HG03095 (cell line): Measurements from ENCODE around the gene HTRA1.

Experiments
- ATAC-seq: cut with Tn5 transposase; IDR thresholded peaks from one replicate; pipeline ENCODE4 v1.9.1; 2021; ENCODE audit warnings: moderate library complexity; ENCODE audit not compliant: unreplicated experiment

Gene HTRA1

DNA sequence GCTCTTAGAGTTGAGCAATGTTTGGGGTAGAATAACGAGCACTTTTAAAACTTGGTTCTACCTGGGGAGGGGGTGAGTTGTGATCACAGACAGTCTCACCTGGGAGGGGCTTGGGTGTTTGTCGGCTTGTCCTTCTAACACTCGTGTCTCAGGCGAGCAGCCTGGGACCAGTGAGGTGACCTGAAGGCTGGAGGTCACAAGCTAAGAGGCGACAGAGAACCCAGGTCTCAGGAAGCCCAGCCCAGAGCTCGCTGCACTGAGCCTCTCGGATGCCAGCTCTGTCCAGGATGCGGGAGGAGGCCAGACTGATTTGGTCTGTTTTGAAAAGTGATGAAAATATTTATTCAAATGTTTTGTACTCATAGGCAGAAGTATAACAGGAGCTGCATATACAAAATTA is 11.8 kb downstream of the HTRA1 start:
- no peak for ATAC-seq

DNA sequence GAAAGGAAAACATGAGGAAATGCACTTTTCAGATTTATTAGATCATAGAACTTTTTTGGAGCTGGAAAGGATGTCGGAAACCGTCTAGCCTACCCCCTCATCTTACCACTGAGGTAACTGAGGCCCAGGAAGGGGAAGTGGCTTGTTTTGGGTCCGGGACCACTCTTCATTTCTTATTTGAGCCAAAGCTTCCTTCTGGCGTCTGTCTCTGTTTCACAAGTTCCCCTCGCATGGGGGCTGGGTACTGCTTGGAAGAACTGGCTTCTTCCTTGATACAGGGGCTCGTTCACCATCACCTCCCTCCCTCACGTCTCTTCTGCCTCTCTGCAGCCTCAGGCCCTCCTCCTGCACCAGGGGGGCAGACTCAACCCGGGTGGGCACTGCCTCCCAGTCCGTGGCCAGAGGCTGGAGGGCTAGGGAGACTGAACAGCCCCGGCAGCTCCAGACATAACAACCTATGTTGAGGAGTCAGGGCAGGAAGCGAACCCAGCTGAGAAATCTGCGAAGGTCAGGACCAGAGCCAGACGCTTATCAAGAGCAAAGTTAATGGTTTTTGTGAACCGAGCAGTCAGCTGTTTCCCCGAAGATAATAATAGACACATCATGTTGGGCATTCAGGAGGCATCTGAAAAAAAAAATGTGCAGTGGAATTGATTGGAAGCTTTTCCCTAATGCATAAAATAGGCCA is 12.9 kb downstream of the HTRA1 start:
- ATAC-seq, result no peak

DNA sequence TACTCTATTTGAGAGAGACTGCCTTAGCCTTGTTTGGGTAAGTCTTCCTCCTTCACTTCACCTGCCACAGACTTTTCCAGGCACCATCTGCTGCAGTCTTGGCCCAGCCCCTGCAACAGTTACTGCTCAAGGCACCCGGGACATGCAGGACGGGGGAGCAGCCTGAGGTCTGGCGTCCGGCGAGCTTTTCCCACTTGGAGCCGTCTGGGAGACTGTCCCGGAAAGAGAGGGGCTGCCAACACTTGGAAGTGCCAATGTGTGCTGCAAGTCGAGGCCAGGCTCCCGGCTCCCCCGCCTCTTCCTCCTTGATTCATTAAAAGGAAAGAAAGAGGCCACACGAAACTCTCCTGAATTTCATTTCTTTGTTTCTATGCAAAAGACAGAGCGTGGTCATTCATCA is 13.7 kb downstream of the HTRA1 start:
- no peak for ATAC-seq

DNA sequence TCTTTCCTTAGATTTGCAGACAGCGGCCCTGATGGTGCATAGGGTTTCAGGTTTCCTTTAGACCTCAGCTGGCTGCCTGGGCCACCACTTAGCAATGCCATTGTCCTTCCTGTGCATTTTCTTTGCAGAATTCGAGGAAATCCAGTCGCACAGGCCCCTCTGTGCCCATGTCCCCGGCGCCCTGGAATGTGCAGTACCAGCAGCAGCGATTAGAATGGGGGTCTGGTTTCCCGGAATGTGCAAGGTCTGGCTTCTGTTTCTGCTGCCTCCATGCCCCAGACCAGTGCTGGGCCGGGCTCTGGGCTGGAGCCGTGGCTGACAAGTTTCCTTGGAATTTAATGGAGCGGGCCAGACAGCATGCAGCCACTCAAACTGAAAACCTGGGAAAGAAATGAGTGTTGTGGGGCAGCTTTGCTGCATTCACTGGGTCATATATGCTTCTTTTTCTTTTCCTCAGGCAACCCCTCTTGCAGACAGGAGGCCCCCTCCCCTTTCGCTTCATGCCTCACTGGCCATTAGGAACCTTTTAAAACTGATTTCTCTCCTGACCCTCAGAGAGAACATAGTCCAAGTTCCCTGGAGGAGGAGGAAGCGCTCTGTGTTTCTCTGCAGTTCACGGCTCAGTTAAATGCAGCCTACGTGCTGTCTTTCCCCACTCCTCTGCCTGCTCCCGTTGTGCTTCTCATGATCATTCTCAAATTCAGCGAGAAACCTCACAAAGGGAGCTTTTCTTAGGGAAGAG is 14.4 kb downstream of the HTRA1 start:
- no peak for ATAC-seq

DNA sequence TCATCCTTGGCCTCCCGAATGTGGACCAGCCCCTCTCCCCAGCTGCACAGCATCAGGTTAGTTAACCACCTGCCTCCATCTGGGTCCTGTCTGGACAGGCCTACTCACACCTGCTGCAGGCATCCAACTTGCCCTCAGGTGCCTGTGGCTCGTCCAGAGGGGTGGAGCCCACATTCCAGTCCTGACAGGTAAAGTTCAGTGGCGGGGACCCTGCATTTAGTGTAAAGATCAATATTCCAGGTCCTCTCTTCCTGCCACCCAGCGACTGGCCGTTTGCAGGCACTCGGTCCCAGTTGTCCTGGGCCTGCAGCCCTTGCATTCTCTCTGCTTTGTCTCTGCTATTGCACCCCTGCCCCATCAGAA is 15.0 kb downstream of the HTRA1 start:
- ATAC-seq, result no peak

DNA sequence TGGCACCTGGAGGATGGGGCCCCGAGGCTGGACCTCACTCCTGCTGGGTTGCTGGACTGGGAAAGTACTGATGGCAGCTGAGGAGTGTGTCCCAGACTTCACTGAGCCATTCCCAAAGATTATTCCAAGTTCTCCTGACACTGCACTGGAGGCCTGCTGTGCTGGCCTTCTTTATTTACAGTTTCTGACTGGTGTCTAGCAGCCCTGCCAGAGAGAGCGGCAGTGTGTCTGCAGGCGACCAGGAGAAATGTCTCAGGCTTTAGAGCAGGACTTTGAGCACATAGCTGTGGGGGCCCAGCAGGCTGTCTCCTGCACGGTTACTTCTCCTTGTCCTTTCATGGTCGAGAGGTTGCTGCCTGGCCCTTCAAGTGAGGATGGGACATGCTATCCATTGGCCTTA is 16.1 kb downstream of the HTRA1 start:
- no peak for ATAC-seq

DNA sequence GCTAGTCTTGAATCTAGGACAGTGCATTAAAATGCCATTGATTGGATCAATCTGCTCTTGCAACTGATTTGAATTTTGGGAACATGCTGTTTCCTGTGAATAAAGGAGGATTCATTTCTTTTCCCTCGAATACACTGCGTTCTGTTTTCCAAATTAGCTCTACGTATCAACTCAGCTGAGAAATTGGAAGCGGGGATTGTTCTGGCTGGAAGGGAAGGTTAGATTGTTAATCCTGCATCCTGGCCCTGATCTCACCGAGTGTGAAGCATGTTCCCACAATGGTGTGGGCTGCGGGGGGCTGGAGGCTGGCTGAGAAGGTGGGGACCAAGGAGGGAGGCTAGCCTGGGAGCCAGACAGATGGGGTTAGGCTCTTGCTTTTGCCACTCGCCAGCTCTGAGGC is 17.6 kb downstream of the HTRA1 start:
- no peak for ATAC-seq

DNA sequence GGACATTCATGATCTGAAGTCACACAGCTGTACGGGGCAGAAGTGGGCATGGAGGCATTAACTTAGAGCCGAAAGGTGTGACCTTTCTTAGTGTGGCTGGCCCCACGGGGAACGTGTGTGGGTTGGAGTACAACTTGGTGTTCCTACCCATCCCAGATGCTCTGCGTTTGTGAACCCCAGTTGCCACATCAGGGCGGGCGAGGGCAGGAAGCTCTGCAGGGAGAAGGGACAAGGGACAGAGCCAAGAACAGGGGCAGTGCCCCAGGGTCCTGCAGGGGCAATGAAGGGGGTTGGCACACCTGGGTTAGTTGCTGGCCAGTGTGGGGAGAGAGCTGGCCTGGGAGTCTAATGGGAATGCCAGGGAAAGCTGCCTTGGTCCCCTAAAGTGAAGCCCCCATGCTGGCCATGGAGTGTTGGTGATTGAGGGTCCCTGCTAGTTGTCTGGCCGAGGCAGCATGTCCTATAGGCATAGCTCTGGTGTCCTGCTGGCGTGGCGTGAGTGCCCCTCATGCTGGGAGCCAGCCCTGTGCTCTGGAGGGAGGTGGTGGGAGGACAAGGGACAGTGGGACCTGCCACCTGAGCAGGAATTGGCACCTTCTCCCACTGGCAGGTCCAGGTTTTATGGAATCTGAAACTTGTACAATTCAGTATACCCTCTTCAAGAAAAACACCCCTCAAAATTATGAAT is 18.9 kb downstream of the HTRA1 start:
- ATAC-seq, result no peak

DNA sequence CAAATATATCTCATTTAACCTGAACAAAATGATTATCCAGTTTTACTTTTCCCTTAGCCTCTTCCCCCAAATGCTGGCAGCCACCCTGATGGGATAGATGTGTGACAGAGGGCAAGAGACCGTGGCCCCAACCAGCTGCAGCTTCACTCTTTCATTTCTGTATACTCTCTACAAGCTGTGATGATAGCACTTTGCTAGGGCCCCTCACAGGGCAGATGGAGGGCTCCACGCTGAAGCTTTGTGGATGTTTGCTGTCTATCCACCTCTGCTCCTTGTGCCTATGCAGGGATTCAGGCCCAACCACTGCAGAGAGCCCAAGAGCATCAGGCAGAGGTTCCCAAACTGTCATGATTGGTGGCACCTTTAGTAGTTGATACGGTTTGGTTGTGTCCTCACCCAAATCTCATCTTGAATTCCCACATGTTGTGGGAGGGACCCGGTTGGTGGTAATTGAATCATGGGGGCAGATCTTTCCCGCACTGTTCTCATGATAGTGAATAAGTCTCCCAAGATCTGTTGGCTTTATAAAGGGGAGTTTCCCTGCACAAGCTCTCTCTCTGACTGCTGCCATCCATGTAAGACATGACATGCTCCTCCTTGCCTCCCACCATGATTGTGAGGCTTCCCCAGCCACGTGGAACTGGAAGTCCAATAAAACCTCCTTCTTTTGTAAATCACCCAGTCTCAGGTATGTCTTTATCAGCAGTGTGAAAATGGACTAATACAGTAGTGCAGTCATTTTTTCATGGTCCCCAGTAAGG is 20.1 kb downstream of the HTRA1 start:
- ATAC-seq, result no peak

DNA sequence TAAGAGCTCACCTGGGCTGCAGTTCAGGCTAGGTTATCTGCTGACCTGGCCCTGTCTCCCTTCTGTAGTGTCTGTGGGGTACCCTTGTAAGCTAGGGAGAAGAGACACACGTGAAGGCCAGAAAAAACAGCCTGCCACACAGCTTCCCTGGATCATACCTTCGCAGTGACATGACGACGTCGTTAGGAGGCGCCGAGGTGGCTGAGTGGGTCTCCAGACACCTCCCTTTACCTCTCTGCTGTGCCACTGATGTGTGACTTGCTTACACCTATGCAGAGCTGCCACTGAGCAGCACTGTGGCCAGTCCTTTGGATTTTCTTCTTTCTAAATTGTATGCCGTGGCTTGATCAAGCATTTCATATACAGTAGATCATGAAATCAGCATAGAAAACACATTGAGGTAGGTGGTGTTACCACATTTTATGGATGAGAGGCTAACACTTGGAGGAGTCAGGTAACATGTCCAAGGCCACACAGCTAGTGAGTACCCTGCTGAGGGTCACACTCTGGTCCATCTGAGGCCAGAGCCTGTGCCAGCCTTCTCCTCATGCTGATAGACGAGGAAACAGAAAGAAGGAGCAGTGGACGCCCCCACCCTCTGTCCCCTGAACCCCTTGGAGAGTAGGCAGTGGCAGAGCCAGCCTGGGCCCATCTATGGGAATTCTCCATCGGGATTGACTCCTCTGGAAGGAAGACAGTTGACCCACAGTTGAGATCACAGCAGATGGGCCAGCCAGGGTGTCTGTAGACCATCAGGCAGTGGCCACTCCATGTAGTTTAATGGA is 23.1 kb downstream of the HTRA1 start:
- no peak for ATAC-seq

DNA sequence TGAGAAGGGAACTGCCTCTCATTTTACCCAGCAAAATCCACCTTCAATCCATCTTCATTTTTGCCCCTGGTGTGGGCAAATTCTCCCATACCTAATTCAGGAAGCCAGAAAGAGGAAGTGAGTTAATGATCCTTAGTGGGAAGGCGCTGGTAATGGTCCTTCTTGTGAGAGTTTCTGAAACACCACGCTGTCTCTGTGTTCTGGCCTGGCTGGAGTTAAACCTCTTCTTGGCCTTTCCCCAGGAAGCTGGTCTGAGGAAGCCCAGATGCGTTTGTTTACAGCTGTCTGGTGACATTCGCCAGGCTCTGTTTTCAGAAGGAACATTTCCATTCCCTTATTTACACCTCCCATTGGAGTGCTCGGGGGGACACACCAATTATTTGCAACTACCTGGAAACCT is 24.3 kb downstream of the HTRA1 start:
- ATAC-seq, result no peak

DNA sequence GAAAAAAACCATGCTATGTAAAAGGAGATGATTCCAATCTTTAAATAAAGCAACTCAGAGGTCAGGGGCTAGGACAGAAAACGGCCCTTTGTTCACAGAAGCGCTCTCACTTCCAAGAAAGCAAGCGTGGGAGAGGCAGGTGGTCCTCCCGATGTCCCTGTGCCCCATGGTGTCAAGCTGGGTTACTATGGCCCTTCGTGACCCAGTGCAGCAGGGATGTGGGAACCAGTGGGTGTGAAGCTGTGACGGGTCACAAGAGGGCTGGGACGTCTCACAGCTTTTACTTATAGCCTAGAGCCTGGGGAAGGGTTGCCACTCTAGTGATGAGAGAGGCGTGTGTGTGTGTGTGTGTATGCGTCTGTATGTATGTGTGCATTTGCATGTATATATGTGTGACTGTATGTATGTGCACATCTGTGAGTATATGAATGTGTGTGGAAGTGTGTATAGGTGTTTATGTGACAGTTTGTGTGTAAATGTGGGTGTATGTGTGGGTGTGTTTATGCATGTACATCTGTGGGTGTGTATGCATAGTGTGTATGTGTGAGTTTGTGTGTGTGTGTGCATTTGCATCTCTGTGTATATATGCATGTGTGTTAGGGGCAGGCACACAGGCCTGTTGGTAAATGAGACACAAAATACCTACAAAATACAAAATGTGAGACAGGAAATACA is 25.2 kb downstream of the HTRA1 start:
- ATAC-seq, result no peak

DNA sequence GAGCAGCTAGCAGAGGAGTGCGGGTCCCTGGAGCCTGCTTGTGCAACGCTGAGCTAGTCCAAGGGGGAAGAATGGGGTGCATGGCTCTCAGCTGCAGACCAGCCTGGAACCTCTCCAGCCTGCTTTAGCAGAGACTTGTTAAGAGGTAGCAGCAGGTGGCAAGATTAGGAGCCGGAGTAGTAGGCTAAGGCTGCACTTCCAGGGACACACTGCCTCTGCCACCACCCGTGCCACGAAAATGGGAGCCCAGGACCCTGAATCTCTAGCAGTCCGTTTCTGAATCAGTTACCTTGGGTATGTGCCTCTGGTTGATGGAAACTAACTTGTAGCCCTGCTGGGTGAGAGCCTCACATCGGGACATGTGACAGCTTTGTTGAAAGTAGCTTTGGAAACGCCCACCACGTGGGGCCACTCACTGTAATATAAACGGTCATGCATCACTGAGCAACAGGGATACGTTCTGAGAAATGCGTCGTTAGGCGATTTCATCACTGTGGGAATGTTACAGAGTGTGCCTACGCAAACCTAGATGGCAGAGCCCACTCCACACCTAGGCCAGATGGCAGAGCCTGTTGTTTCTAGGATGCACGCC is 25.9 kb downstream of the HTRA1 start:
- ATAC-seq, result no peak

DNA sequence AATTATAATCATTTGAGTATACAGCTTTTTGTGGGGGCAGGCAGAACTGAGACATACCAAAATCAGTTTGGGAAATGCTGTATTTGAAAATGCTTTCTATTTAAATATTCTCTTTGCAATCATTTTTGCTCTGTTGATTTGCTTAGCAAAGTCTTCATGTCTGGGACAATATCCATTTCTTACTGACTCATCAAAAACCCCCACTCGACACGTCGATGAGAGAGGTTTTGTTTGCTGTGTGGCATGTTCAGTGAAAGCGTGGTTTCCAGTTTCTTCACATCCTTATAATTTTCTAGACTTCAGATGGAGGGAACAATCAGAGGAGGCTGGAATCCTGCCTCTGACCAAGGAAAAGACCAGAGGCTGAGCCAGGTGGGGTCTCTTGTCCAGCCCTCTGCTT is 28.9 kb downstream of the HTRA1 start:
- no peak for ATAC-seq

DNA sequence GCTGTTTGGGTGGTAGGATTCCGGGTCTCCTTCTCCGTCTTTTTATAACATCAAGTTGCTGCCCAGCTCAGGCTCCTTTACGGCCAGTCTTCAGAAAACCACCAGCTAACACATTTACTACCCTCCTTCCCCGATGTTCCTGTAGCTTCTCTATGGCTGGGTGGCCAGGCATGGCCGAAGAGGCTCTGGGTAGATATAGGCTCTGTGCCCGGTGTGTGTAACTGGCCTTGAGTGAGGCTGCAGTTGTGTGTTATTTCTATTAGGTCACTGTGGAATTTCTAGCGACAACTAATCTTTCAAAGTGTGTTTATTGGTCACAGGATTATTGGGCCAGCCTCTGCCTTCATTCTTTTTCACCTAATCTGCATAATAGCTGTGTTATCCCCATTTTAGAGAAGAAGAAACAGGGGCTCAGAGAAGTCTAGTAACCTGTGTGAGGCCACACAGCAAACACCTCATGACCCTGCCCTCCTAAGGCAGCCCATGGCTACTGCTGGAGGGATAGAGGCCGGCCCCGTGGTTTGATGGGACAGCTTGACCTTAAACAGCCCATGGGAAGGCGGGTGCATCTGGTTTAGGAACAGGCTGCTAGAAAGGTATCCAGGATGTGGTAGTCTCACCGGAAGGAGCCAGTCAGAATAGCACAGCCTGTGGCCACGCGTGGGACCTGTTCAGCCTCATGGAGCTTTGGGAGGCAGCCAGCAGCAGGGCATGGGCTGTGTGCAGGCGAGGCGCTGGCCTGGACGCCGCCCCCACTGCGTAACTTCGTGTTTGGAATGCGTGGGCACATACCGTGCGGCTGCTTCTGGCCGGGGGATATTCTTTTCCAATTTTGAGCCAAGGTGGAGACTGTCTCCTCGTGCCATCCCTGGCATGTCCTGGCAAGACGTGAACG is 29.7 kb downstream of the HTRA1 start:
- ATAC-seq, result no peak

DNA sequence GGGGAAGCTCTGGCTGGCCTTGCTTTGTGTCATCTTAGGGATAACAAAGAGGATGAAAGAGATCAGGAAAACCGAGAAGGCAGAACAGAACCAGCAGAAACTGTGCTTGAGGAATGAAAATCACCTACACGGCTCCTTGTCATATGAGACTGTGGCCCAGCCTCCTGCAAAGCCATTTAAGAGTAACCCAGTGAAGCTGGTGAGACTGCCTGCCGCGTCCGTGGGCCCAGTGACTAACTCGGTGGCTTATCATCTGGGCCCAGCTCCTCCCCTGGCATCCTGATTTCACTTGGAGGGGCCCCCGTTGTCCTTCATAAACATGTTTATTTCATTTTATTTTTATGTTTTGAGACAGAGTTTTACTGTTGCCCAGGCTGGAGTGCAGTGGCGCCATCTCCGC is 30.7 kb downstream of the HTRA1 start:
- no peak for ATAC-seq

DNA sequence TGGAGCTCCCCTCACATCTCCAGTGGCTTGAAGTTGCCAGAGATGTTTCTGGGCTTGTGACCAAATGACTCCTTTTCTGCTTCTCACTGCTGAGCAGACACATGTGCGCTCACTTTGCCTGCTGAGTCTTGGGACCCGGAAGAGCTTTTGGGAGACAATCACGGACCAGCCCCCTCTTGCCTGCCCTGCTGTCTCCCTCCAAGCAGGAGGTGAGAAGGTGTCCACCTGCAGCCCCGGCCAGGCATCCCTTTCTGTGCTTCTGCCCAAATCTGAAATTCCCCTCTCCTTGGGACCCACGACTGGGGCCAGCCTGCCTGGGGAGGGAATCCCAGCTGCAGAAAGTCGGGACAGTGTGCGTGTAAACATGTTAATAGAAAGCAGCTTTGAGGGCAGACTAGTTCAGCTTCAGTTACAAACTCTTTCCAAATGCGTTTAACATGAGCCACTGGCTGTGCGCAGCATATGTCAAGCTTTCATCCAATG is 31.7 kb downstream of the HTRA1 start:
- ATAC-seq, result no peak

DNA sequence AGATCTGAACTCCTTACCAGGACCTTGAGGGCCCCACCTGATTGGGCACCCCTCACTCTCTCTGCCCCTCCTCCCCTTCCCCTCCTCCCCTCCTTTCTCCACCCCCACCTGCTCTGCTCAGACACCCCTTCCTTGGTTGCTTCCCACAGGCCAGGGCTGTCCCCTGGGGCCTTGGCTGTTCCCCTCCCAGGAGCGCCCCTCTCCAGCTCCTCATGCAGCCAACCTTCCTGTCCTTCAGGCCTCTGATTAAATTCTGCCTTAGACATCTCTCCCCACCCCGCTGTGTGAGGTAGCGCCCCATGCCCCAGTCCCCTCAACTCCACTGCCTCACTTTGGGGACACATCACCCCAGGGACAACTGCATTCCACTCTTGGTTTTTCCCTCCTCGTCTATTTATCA is 32.4 kb downstream of the HTRA1 start:
- no peak for ATAC-seq
